Measurements from ENCODE around the gene FNDC1.

The FNDC1 gene

GRCh38 chr6:159305159-159305558, 136.0 kb downstream of the FNDC1 start:
- TF ChIP-seq CTCF (conservative IDR thresholded peaks at IDR 0.05; ENCODE audit: low read depth): no peak
- ChIA-PET CTCF (no interaction called here), POLR2A (ENCODE audit: low non-redundant PET) (no interaction called here)
- DNase-seq (ENCODE audit: low spot score): no peak
- no peak overlapping the region for H3K27ac ChIP-seq

- POLR2A ChIA-PET (ENCODE audit: low non-redundant PET): no interaction called here
- TF ChIP-seq CTCF (conservative IDR thresholded peaks at IDR 0.05; ENCODE audit: low read depth): no peak
- H3K27ac ChIP-seq: no peak overlapping the region
- DNase-seq (ENCODE audit: low spot score): no peak
- CTCF ChIA-PET: no interaction called here
Measured at GRCh38 chr6:159305804-159306537, 136.8 kb downstream of the FNDC1 start.

- no peak for TF ChIP-seq CTCF (conservative IDR thresholded peaks at IDR 0.05; ENCODE audit: low read depth)
- POLR2A ChIA-PET (ENCODE audit: low non-redundant PET): no interaction called here
- no peak overlapping the region for H3K27ac ChIP-seq
- CTCF ChIA-PET: interaction anchor here (0.7 kb wide), 1 partner anchor 25 kb away, joined by 3 read pairs; no protein-coding TSS in a partner anchor
- no peak for DNase-seq (ENCODE audit: low spot score)
Measured at GRCh38 chr6:159307246-159307790, 138.1 kb downstream of the FNDC1 start.

GRCh38 chr6:159308198-159308597, 139.0 kb downstream of the FNDC1 start:
- ChIA-PET POLR2A (ENCODE audit: low non-redundant PET) (no interaction called here), CTCF (no interaction called here)
- no peak overlapping the region for H3K27ac ChIP-seq
- no peak for DNase-seq (ENCODE audit: low spot score)
- no peak for TF ChIP-seq CTCF (conservative IDR thresholded peaks at IDR 0.05; ENCODE audit: low read depth)

GRCh38 chr6:159309723-159310122, 140.5 kb downstream of the FNDC1 start:
- no peak overlapping the region for H3K27ac ChIP-seq
- no peak for DNase-seq (ENCODE audit: low spot score)
- no peak for TF ChIP-seq CTCF (conservative IDR thresholded peaks at IDR 0.05; ENCODE audit: low read depth)
- POLR2A ChIA-PET (ENCODE audit: low non-redundant PET): no interaction called here
- CTCF ChIA-PET: no interaction called here

- DNase-seq (ENCODE audit: low spot score): no peak
- CTCF ChIA-PET: interaction anchor here (0.8 kb wide), 1 partner anchor 137 kb away, joined by 3 read pairs; no protein-coding TSS in a partner anchor
Measured at GRCh38 chr6:159311618-159312017, 142.4 kb downstream of the FNDC1 start.

More at GRCh38 chr6:159311618-159312017, 142.4 kb downstream of the FNDC1 start:
- TF ChIP-seq CTCF (conservative IDR thresholded peaks at IDR 0.05; ENCODE audit: low read depth): no peak
- no peak overlapping the region for H3K27ac ChIP-seq
- POLR2A ChIA-PET (ENCODE audit: low non-redundant PET): no interaction called here

All from RWPE1 (cell line).